ENCODE data around the gene FAM174B. TPM values are rescaled to one million over a fixed set of nuclear protein-coding genes. Genes with fewer than 3 reads are reported as not detected.

FAM174B gene
- total and polyA plus RNA-seq, 10 of the 15 experiments (the other 5 are each of a cell fraction or from before 2014, with no cell fraction given) = 0.71 to 15.9 (median 4.2) TPM

GRCh38 chr15:92652576-92652966 lies 3.0 kb downstream of the FAM174B start (continued):
- TF ChIP-seq CREM (IDR thresholded peaks at IDR 0.05; ENCODE audit: low read depth) (no peak), SMAD5 (IDR thresholded peaks at IDR 0.05; ENCODE audit: low read depth) (no peak)

DNA sequence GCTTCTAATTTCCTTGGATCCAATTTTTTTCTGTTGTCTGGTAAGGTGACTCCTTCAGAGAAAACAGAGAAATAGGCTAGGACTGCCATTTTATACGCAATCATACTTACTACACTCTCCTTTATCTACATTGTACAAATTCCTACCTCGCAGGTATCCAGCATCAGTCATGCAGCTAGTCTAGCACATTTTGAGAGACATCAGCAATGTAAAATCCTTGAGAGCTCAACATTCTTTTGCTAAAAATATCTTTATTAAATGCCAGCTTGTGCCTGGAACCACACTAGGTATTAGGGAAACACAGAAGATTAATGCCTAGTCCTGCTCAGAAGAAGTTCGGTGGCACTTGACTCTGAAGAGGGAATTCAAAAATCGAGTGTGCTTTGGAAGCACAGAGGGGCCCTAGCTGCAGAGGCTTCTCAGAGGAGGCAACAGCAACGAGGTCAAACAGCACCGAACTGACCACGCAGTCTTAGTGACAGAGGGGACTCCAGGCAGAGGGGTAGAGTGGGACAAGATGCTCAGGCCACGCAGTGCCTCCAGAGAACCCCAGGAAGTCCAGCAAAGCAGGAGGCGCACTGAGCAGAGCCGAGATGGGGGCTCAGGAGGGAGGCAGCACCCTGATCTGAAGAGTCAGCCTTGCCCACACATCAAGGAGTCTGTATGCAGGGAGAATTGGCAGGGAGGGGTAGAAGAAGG lies 3.5 kb downstream of the FAM174B start:
- H3K4me3 ChIP-seq = peak overlapping the region; percentile 65; the same call in 1 of the 2 replicates
- no peak overlapping the region for H3K9ac ChIP-seq (ENCODE audit: control insufficient read depth, insufficient read depth, low read length)
- ChIA-PET POLR2A (interaction anchor here (5.6 kb wide), 1 partner anchor 13 kb away, joined by 25 read pairs; no protein-coding TSS in a partner anchor), SMC1A (ENCODE audit: uncharacterized antibody, unreplicated experiment) (interaction anchor here (0.8 to 3.4 kb wide), 5 partner anchors 12 to 32 kb away, joined by 3 to 15 read pairs (median 3); no protein-coding TSS in a partner anchor), RAD21 (ENCODE audit: unreplicated experiment) (interaction anchor here (1.0 kb wide), 1 partner anchor 40 kb away, joined by 3 read pairs; no protein-coding TSS in a partner anchor), CTCF (interaction anchor here (1.0 to 2.2 kb wide), 6 partner anchors 14 to 63 kb away, joined by 3 to 10 read pairs (median 4); no protein-coding TSS in a partner anchor)
- H2AFZ ChIP-seq (ENCODE audit: control insufficient read depth, low read depth, low read length) = no peak overlapping the region
- no peak overlapping the region for H3K27ac ChIP-seq (ENCODE audit: control insufficient read depth, insufficient read depth)
- no TSS peak for BruUV-seq (replicated peaks)
- peak overlapping the region; percentile 45 for H3K4me2 ChIP-seq (ENCODE audit: control insufficient read depth, insufficient read depth)
- FAIRE-seq (no peak), ATAC-seq (no peak), DNase-seq (ENCODE audit: low read depth, low spot score) (no peak)
- in situ Hi-C loops (cut with MboI) (loop anchor here (10.0 kb wide), 1 partner anchor 263 kb away; no protein-coding TSS in a partner anchor), intact Hi-C loops (cut with micrococcal nuclease; ENCODE audit: unreplicated experiment) (no loop called here)
- no peak for TF ChIP-seq PAX8 (IDR thresholded peaks at IDR 0.05)
- TF ChIP-seq, protein P1, sequence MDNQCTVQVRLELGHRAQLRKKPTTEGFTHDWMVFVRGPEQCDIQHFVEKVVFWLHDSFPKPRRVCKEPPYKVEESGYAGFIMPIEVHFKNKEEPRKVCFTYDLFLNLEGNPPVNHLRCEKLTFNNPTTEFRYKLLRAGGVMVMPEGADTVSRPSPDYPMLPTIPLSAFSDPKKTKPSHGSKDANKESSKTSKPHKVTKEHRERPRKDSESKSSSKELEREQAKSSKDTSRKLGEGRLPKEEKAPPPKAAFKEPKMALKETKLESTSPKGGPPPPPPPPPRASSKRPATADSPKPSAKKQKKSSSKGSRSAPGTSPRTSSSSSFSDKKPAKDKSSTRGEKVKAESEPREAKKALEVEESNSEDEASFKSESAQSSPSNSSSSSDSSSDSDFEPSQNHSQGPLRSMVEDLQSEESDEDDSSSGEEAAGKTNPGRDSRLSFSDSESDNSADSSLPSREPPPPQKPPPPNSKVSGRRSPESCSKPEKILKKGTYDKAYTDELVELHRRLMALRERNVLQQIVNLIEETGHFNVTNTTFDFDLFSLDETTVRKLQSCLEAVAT (IDR thresholded peaks at IDR 0.05) = 0 out of 2 replicates have a peak, but pooled peaks have one; percentile 37
- no peaks in the 10 kb centered on the region; a peak in 1 of 4 replicates for H3K36me3 ChIP-seq (ENCODE audit: control insufficient read depth in 2 of 2, insufficient read depth in 2 of 2, low read length in 1 of 2)
- WGBS (ENCODE audit: insufficient coverage, insufficient replicate concordance, low lambda C conversion rate, missing lambda C conversion rate) = 43% methylated on average over 10 of the region's 10 CpGs
- peaks cover 4% of the 10 kb centered on the region; the same call in 1 of the 2 replicates for H3K4me1 ChIP-seq (ENCODE audit: control insufficient read depth, insufficient read depth, low read length)
- peaks cover 61% of the 10 kb centered on the region for H3K79me2 ChIP-seq (ENCODE audit: control insufficient read depth, insufficient read depth, low read length)
- no peaks in the 10 kb centered on the region for H3K27me3 ChIP-seq (replicated peaks in 1 of 2; ENCODE audit: control insufficient read depth in 2 of 2, insufficient read depth in 2 of 2, low read length in 1 of 2)
- H4K20me1 ChIP-seq (ENCODE audit: control insufficient read depth, insufficient read depth) = no peaks in the 10 kb centered on the region
- H3K9me3 ChIP-seq (replicated peaks; ENCODE audit: control insufficient read depth, insufficient read depth, low read length) = peaks cover 6% of the 10 kb centered on the region; the same call in 2 of the 3 replicates
